MG63 (cell line): Measurements from ENCODE around the gene LTBP3. TPM values are rescaled to one million over a fixed set of nuclear protein-coding genes. Genes with fewer than 3 reads are reported as not detected.

Experiments used
- DNase-seq: peaks from one replicate; pipeline ENCODE4 v3.0.0-alpha.2; 2020
- H3K27me3 ChIP-seq: fragments of 250-450 bp; sonication (Bioruptor Pico); 2 replicates; pipeline ENCODE4 v1.5.1; 2020; ENCODE audit warnings: mild to moderate bottlenecking, moderate library complexity
- H3K36me3 ChIP-seq: fragments of 250-450 bp; sonication (Bioruptor Pico); 2 replicates; pipeline ENCODE4 v1.5.1; 2020; ENCODE audit warnings: mild to moderate bottlenecking, moderate library complexity
- H3K4me3 ChIP-seq: fragments of 250-450 bp; sonication (Bioruptor Pico); 2 replicates; pipeline ENCODE4 v1.5.1; 2020; ENCODE audit warnings: mild to moderate bottlenecking, moderate library complexity
- H3K9me3 ChIP-seq: fragments of 250-450 bp; sonication (Bioruptor Pico); 2 replicates; pipeline ENCODE4 v1.5.1; 2020; ENCODE audit warnings: mild to moderate bottlenecking, moderate library complexity
- total RNA-seq: library from RNA; depleted of rRNA; stranded (reverse); fragments of >200 nt; shearing (Covaris generic); gene quantifications from 2 replicates; pipeline ENCODE4 v1.2.3, GENCODE V29; 2014; ENCODE audit warnings: low replicate concordance

The LTBP3 gene
- total RNA-seq, 1 experiment from 2014 or later = 124 TPM

DNA sequence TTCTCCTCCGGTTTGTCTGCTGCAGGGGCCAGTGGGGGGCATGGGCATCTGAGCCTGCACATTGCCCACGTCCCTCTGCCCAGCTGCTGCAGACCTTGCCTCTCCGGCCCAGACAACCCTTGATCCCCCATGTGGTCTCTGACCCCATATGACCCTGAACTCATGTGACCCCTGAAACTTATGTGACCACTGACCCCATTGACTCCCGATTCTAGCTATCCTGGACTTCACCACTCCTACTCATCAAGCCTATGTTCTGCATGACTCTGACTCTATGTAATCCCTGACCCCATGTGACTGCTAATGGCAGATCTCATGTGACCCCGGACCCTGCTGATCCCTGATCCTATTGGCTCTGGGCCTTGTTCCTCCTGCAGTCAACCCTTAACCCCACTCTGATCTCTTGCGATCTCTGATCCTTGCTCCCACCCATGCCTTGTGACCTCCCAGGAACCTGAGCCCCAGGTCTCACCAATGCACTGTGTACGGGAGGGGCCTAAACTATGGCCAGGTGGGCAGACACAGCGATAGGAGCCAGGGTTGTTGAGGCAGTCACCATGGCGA, 5.7 kb downstream of the LTBP3 start:
- no peaks in the 10 kb centered on the region for H3K27me3 ChIP-seq
- no peak overlapping the region for H3K4me3 ChIP-seq
- no peak for DNase-seq
- H3K9me3 ChIP-seq = no peaks in the 10 kb centered on the region
- peaks cover 69% of the 10 kb centered on the region for H3K36me3 ChIP-seq

- H3K9me3 ChIP-seq = no peaks in the 10 kb centered on the region
- no peaks in the 10 kb centered on the region for H3K27me3 ChIP-seq
- peak; percentile 60 for DNase-seq
- no peak overlapping the region for H3K4me3 ChIP-seq
- H3K36me3 ChIP-seq = peaks cover 69% of the 10 kb centered on the region
These were observed 6.4 kb downstream of the LTBP3 start for GRCh38 chr11:65551572-65552387.

GRCh38 chr11:65549096-65549495, 9.1 kb downstream of the LTBP3 start:
- no peaks in the 10 kb centered on the region for H3K27me3 ChIP-seq
- DNase-seq = no peak
- peaks cover 66% of the 10 kb centered on the region for H3K36me3 ChIP-seq
- H3K4me3 ChIP-seq = no peak overlapping the region
- no peaks in the 10 kb centered on the region for H3K9me3 ChIP-seq

GRCh38 chr11:65548395-65548794, 9.8 kb downstream of the LTBP3 start:
- no peaks in the 10 kb centered on the region for H3K27me3 ChIP-seq
- H3K4me3 ChIP-seq = no peak overlapping the region
- DNase-seq = no peak
- H3K9me3 ChIP-seq = no peaks in the 10 kb centered on the region
- peaks cover 66% of the 10 kb centered on the region for H3K36me3 ChIP-seq

- Histone ChIP-seq H3K36me3 (peaks cover 62% of the 10 kb centered on the region), H3K9me3 (no peaks in the 10 kb centered on the region), H3K27me3 (no peaks in the 10 kb centered on the region), H3K4me3 (no peak overlapping the region)
- no peak for DNase-seq
These were observed 10.6 kb downstream of the LTBP3 start for GRCh38 chr11:65547446-65548125.

DNA sequence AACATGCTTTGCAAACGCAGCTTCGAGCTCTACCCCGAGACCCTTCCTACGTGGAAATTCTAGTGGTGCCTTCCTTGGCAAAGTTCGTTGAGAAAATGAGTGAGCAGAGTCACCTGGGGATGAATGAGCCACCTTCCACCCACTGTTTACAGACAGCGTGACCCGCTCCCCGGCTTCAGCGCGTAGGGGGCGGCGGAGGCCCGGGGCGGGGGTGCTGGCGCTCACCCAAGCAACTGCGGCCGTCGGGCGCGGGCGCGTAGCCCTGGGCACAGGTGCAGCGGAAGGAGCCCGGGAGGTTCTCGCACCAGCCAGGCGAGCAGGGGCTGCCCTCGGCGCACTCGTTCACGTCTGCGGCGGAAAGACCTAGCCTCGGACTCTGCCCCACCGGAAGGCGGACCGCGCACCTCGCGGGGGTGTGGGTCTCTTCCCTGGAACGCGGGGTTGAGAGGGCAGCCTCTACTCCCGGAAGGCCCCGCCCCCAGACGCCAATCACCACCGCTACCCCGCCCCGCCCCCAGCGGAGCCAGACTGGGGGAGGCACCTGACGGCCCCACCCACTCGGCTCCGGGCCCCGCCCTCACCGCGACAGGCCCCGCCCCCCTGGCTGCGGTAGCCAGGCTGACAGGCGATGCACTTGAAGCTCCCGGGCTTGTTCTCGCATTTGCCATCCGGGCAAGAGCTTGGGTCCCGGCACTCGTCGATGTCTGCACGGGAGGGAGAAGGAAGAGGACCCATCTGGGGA, 11.8 kb downstream of the LTBP3 start:
- Histone ChIP-seq H3K9me3 (no peaks in the 10 kb centered on the region), H3K27me3 (no peaks in the 10 kb centered on the region), H3K36me3 (peaks cover 54% of the 10 kb centered on the region), H3K4me3 (no peak overlapping the region)
- DNase-seq = no peak

DNA sequence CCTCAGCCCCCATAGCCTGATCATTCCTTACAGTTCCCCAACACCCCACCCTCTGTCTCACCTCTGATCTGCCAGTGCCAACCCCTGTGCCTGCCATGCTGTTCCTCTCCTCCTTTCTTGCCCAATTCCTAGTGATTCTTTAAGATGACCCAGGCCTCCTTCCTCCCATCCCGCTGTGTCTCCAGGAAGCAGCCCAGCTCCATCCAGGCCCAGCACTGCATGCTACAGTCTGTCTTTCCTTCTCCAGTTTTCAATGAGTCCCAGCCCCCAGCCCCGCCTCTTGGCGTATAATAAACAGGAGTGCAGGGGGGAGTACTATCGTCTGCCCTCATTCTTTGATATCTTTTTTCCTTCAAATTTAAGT, 12.3 kb downstream of the LTBP3 start:
- Histone ChIP-seq H3K4me3 (no peak overlapping the region), H3K36me3 (peaks cover 54% of the 10 kb centered on the region), H3K9me3 (no peaks in the 10 kb centered on the region), H3K27me3 (no peaks in the 10 kb centered on the region)
- DNase-seq = no peak

- no peak overlapping the region for H3K4me3 ChIP-seq
- no peak for DNase-seq
- H3K27me3 ChIP-seq = no peaks in the 10 kb centered on the region
- H3K36me3 ChIP-seq = peaks cover 43% of the 10 kb centered on the region
- H3K9me3 ChIP-seq = no peaks in the 10 kb centered on the region
These were observed 15.3 kb downstream of the LTBP3 start for GRCh38 chr11:65542738-65543390.

DNA sequence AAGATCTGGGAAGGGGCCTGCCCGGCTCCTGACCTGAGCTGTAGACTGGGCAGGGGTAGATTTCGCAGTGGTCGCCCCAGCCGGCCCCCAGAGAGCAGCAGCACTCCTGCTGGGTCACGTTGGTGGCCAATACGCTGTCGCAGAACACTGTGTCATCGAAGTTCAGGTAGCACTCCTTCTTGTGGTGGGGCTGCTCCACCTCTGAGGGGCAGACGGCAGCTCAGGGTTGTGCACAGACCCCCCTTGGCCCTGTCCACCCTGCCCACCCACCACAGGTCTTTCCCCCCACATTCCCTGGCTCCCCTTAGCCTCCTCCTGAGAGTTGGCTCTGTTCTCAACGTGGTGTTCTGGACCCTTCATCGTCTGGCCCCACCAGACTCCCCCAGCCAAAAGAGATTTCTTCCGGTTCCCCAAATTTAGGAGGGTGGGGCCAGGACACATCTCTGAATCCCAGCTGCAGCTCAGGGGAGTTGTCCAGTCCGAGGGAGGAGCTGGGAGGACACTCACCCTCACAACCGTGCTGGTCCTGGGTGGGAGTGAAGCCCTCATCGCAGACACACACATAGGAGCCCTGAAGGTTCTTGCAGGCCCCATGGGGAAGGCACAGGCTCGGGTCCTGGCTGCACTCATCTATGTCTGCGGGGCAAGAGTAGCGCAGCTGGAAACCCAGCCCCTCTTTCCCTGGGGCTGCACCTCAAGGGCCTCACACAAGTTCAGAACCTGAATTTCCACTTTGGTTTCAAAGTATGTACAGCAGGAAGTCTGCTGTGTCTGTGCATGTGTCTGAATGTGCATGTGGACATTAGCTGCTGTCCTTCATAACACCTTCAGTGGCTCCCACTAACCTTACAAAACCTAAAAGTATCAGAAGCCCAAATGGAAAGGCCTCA, 16.8 kb downstream of the LTBP3 start:
- peak overlapping the region; percentile 22 for H3K4me3 ChIP-seq
- peaks cover 43% of the 10 kb centered on the region for H3K36me3 ChIP-seq
- no peaks in the 10 kb centered on the region for H3K9me3 ChIP-seq
- DNase-seq = no peak
- H3K27me3 ChIP-seq = no peaks in the 10 kb centered on the region

- Histone ChIP-seq H3K4me3 (peak overlapping the region; percentile 22), H3K9me3 (no peaks in the 10 kb centered on the region), H3K27me3 (no peaks in the 10 kb centered on the region), H3K36me3 (peaks cover 40% of the 10 kb centered on the region)
- peak; percentile 79 for DNase-seq
These were observed 17.7 kb downstream of the LTBP3 start for GRCh38 chr11:65540290-65541092.

- H3K36me3 ChIP-seq = peaks cover 35% of the 10 kb centered on the region
These were observed 18.3 kb downstream of the LTBP3 start for GRCh38 chr11:65539744-65540289.

GRCh38 chr11:65538915-65539743, 19.0 kb downstream of the LTBP3 start:
- DNase-seq = no peak
- Histone ChIP-seq H3K27me3 (no peaks in the 10 kb centered on the region), H3K36me3 (peaks cover 33% of the 10 kb centered on the region), H3K9me3 (no peaks in the 10 kb centered on the region), H3K4me3 (no peak overlapping the region)

More at GRCh38 chr11:65539744-65540289, 18.3 kb downstream of the LTBP3 start:
- H3K27me3 ChIP-seq = no peaks in the 10 kb centered on the region
- H3K4me3 ChIP-seq = no peak overlapping the region
- DNase-seq = no peak
- H3K9me3 ChIP-seq = no peaks in the 10 kb centered on the region

- DNase-seq = no peak
These were observed 19.8 kb downstream of the LTBP3 start for GRCh38 chr11:65538232-65538914.

More at GRCh38 chr11:65538232-65538914, 19.8 kb downstream of the LTBP3 start:
- Histone ChIP-seq H3K4me3 (no peak overlapping the region), H3K27me3 (no peaks in the 10 kb centered on the region), H3K9me3 (no peaks in the 10 kb centered on the region), H3K36me3 (peaks cover 33% of the 10 kb centered on the region)
